ENCODE results near the gene NTSR2.

NTSR2 gene

DNA sequence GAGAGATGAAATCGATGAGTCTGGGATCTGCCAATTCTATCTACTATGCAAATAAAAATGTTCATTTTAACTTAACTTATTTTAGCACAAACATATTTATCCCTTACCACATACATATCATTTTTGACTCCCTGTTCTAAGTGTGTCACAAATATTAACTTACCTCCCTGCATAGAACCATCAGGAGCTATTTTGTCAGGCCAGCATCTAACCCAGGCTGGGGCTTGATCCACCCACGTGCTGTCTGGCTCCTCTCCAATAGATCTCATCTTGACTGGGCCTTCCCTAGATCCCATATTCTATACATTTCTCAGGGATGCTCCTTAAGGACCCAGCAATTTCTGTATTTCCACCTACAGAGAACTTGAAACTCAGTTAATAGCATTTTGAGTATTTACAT, 20.9 kb downstream of the NTSR2 start:
- no peak overlapping the region for H3K27ac ChIP-seq
- H3K27me3 ChIP-seq (replicated peaks), result peaks cover 6% of the 10 kb centered on the region
- no peak for TF ChIP-seq CTCF (IDR thresholded peaks at IDR 0.05; ENCODE audit: low read depth, low read length, missing control alignments)
- no peak for DNase-seq
- no peak overlapping the region for H3K4me3 ChIP-seq (ENCODE audit: low read depth, low read length)
- H3K36me3 ChIP-seq (replicated peaks), result no peaks in the 10 kb centered on the region
- in situ Hi-C loops (cut with HindIII; ENCODE audit: low pct_ligation_motif_present, low sequenced_read_pairs), result no loop called here

DNA sequence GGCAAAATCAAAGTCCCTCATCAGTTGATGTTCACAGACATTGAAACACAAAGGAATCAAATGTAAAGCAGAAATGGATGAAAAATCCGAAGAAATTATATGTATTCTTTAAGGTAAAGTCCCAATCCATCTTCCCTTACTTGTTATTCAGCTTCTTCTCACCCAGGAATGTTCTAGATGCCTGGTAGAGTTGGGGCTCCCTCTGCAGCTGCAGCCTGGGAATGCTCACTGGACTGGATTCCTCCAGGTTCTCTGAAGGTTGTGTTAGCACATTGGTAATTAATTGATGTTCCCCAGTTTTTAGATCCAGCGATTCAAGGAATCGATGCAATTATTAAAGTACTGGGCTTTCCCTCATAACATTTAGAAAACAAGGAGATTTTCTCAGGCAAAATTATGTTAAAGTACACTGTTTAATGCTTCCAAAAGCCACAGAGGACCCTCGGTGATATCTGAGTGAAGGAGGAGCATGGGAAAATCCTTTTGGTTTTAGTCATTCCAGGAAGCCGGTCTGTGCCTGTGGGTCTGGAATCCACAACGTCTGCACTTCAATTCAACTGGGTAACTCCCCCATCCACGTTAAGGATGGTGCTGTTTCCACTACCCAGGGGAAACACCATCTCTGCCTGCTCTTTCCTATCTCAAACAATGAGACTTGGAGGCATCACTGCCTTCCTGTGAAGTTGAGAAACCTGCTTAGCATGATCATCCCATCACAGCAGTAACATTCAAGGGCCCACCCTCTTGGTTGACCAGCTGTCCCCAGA, 22.0 kb downstream of the NTSR2 start:
- no peak overlapping the region for H3K4me3 ChIP-seq (ENCODE audit: low read depth, low read length)
- no peak overlapping the region for H3K27ac ChIP-seq
- DNase-seq, result peak; percentile 30
- H3K27me3 ChIP-seq (replicated peaks), result peaks cover 6% of the 10 kb centered on the region
- peak; percentile 58 for TF ChIP-seq CTCF (IDR thresholded peaks at IDR 0.05; ENCODE audit: low read depth, low read length, missing control alignments)
- no peaks in the 10 kb centered on the region for H3K36me3 ChIP-seq (replicated peaks)
- in situ Hi-C loops (cut with HindIII; ENCODE audit: low pct_ligation_motif_present, low sequenced_read_pairs), result no loop called here

GRCh38 chr2:11646530-11646929, 23.5 kb downstream of the NTSR2 start:
- in situ Hi-C loops (cut with HindIII; ENCODE audit: low pct_ligation_motif_present, low sequenced_read_pairs), result no loop called here
- TF ChIP-seq CTCF (IDR thresholded peaks at IDR 0.05; ENCODE audit: low read depth, low read length, missing control alignments), result no peak

GRCh38 chr2:11644293-11644692, 25.7 kb downstream of the NTSR2 start:
- H3K4me3 ChIP-seq (ENCODE audit: low read depth, low read length), result no peak overlapping the region
- no peak for DNase-seq
- in situ Hi-C loops (cut with HindIII; ENCODE audit: low pct_ligation_motif_present, low sequenced_read_pairs), result no loop called here
- H3K36me3 ChIP-seq (replicated peaks), result no peaks in the 10 kb centered on the region
- no peak for TF ChIP-seq CTCF (IDR thresholded peaks at IDR 0.05; ENCODE audit: low read depth, low read length, missing control alignments)
- peaks cover 2% of the 10 kb centered on the region for H3K27me3 ChIP-seq (replicated peaks)
- H3K27ac ChIP-seq, result no peak overlapping the region

More at GRCh38 chr2:11646530-11646929, 23.5 kb downstream of the NTSR2 start:
- Histone ChIP-seq H3K4me3 (ENCODE audit: low read depth, low read length) (no peak overlapping the region), H3K36me3 (replicated peaks) (no peaks in the 10 kb centered on the region), H3K27me3 (replicated peaks) (peaks cover 4% of the 10 kb centered on the region), H3K27ac (no peak overlapping the region)
- no peak for DNase-seq

DNA sequence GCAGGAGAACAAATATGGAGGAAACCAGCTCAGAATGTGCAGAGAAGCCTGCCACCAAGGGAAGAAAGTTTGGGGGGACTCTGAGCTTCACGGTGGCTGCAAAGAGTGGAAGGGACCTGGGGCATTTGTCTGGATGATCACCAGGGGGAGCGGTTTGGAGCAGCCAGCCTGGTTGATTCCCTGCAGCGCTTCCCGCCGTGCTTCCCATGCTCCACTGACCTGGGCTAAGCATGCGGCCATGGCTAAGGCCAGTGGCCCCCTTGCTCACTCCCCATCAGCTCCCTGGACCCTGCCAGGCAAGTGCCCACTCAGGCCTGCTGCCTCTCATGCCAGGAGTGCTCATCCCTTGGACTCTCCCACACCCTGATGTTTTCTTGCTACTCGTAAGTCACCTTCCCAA, 27.0 kb downstream of the NTSR2 start:
- H3K27me3 ChIP-seq (replicated peaks), result peaks cover 2% of the 10 kb centered on the region
- in situ Hi-C loops (cut with HindIII; ENCODE audit: low pct_ligation_motif_present, low sequenced_read_pairs), result no loop called here

More for the DNA sequence above, 27.0 kb downstream of the NTSR2 start:
- no peak for DNase-seq
- Histone ChIP-seq H3K4me3 (ENCODE audit: low read depth, low read length) (no peak overlapping the region), H3K36me3 (replicated peaks) (no peaks in the 10 kb centered on the region), H3K27ac (no peak overlapping the region)
- TF ChIP-seq CTCF (IDR thresholded peaks at IDR 0.05; ENCODE audit: low read depth, low read length, missing control alignments), result peak; percentile 18
